ENCODE data around the gene SPPL2B. TPM values are rescaled to one million over a fixed set of nuclear protein-coding genes. Genes with fewer than 3 reads are reported as not detected.

Gene SPPL2B
- total RNA-seq, 1 experiment from 2014 or later, result 56.0 TPM

- H3K4me1 Mint-ChIP-seq (ENCODE audit: low read depth, unreplicated experiment), result no peaks in the 10 kb centered on the region
Observed at GRCh38 chr19:2288338-2288817, 40.1 kb upstream of the SPPL2B start.

GRCh38 chr19:2288818-2289713, 39.4 kb upstream of the SPPL2B start:
- BruUV-seq (replicated peaks), result no TSS peak
- no peak for TF ChIP-seq CTCF (IDR thresholded peaks at IDR 0.05; ENCODE audit: unreplicated experiment)
- Mint-ChIP-seq H3K4me3 (ENCODE audit: low read depth, unreplicated experiment) (peak overlapping the region; percentile 44), H3K27me3 (ENCODE audit: unreplicated experiment) (peaks cover 45% of the 10 kb centered on the region), H3K27ac (ENCODE audit: unreplicated experiment) (no peak overlapping the region), H3K9me3 (ENCODE audit: low read depth, unreplicated experiment) (no peaks in the 10 kb centered on the region), H3K4me1 (ENCODE audit: low read depth, unreplicated experiment) (no peaks in the 10 kb centered on the region), H3K36me3 (ENCODE audit: insufficient read depth, unreplicated experiment) (peaks cover 10% of the 10 kb centered on the region)
- intact Hi-C loops (cut with micrococcal nuclease; ENCODE audit: unreplicated experiment), result no loop called here
- no peak for DNase-seq
- CTCF ChIA-PET, result interaction anchor here (0.6 kb wide), 1 partner anchor 41 kb away, joined by 4 read pairs; no protein-coding TSS in a partner anchor

More at GRCh38 chr19:2288338-2288817, 40.1 kb upstream of the SPPL2B start:
- no peak for DNase-seq
- peaks cover 10% of the 10 kb centered on the region for H3K36me3 Mint-ChIP-seq (ENCODE audit: insufficient read depth, unreplicated experiment)
- no peak for TF ChIP-seq CTCF (IDR thresholded peaks at IDR 0.05; ENCODE audit: unreplicated experiment)
- no TSS peak for BruUV-seq (replicated peaks)
- no peak overlapping the region for H3K27ac Mint-ChIP-seq (ENCODE audit: unreplicated experiment)
- peak overlapping the region; percentile 44 for H3K4me3 Mint-ChIP-seq (ENCODE audit: low read depth, unreplicated experiment)
- CTCF ChIA-PET, result no interaction called here
- no peaks in the 10 kb centered on the region for H3K9me3 Mint-ChIP-seq (ENCODE audit: low read depth, unreplicated experiment)
- intact Hi-C loops (cut with micrococcal nuclease; ENCODE audit: unreplicated experiment), result no loop called here
- H3K27me3 Mint-ChIP-seq (ENCODE audit: unreplicated experiment), result peaks cover 38% of the 10 kb centered on the region

DNA sequence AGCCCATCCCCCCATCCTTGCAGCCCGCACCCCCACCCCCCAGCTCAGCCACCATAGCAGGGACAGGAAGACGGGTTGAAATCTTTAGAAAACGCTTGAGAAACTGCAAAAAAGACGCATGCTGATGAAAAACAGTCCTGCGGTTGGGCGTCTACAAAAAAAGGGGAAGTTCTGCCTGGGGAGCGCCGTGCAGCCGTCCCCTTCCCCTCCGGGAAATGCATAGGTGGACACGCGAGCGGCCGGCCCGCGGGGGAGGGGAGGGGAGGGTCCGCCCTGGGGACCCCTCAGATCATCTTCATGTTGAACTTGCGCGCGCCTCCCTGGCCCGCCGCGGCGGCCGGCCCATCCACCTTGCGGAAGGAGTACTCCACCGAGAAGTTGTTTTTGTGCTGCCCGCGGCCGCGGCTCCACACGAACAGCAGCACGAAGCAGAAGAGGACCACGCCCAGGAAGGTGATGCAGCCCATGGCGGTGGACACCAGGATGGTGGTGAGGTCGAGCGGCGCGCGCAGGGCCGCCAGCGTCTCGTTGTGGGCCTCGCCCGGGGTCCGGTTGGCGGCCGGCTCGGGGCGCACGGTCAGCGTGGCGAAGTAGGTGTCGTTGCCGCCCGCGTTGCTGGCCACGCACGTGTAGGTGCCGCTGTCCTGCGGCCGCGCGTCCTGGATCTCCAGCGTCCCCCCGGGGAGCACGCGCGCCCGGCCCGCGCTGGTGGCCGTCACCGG, 38.6 kb upstream of the SPPL2B start:
- Mint-ChIP-seq H3K9me3 (ENCODE audit: low read depth, unreplicated experiment) (no peaks in the 10 kb centered on the region), H3K4me1 (ENCODE audit: low read depth, unreplicated experiment) (no peaks in the 10 kb centered on the region), H3K36me3 (ENCODE audit: insufficient read depth, unreplicated experiment) (peaks cover 10% of the 10 kb centered on the region), H3K27ac (ENCODE audit: unreplicated experiment) (no peak overlapping the region), H3K27me3 (ENCODE audit: unreplicated experiment) (peaks cover 53% of the 10 kb centered on the region), H3K4me3 (ENCODE audit: low read depth, unreplicated experiment) (peak overlapping the region; percentile 44)
- DNase-seq, result no peak
- BruUV-seq (replicated peaks), result no TSS peak
- TF ChIP-seq CTCF (IDR thresholded peaks at IDR 0.05; ENCODE audit: unreplicated experiment), result no peak
- CTCF ChIA-PET, result no interaction called here
- intact Hi-C loops (cut with micrococcal nuclease; ENCODE audit: unreplicated experiment), result no loop called here

DNA sequence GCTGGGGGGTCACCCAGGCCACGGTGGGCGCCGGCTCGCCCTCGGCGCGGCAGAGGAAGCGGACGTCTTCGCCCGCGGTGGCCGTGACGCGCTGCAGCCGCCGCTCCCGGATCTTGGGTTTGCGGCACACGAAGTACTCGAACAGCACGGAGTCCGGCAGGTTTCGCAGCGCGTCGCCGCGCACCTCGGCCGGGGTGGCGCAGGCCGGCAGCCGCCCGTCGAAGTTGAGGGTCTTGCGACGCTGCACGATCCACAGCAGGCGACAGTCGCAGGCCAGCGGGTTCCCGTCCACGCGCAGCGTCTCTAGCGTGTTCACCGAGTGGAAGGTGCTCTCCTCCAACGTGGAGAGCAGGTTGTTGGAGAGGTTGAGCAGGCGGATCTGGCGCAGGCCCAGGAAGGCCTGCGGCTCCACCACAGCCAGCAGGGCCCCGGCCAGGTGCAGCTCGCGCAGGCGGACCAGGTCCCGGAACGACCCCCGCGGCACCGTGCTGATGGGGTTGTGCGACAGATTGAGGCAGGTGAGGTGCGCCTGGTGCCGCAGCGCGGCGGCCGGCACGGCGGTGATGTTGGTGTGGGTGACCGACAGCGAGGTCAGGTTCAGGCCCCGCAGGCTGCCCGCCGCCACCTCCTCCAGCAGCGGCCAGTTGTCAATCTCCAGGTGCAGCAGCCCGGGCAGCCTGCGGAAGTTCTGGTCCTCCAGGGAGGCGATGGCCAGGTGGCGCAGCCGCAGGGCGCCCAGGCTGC, 37.9 kb upstream of the SPPL2B start:
- no peak overlapping the region for H3K27ac Mint-ChIP-seq (ENCODE audit: unreplicated experiment)
- H3K4me1 Mint-ChIP-seq (ENCODE audit: low read depth, unreplicated experiment), result no peaks in the 10 kb centered on the region
- BruUV-seq (replicated peaks), result no TSS peak
- peaks cover 61% of the 10 kb centered on the region for H3K27me3 Mint-ChIP-seq (ENCODE audit: unreplicated experiment)
- no peaks in the 10 kb centered on the region for H3K9me3 Mint-ChIP-seq (ENCODE audit: low read depth, unreplicated experiment)
- H3K4me3 Mint-ChIP-seq (ENCODE audit: low read depth, unreplicated experiment), result no peak overlapping the region
- DNase-seq, result no peak
- TF ChIP-seq CTCF (IDR thresholded peaks at IDR 0.05; ENCODE audit: unreplicated experiment), result no peak
- CTCF ChIA-PET, result no interaction called here
- intact Hi-C loops (cut with micrococcal nuclease; ENCODE audit: unreplicated experiment), result no loop called here
- peaks cover 10% of the 10 kb centered on the region for H3K36me3 Mint-ChIP-seq (ENCODE audit: insufficient read depth, unreplicated experiment)
